GM21360 (cell line): ENCODE measurements around the gene MST1R.

Experiments used
- ATAC-seq: cut with Tn5 transposase; IDR thresholded peaks from one replicate; pipeline ENCODE4 v1.9.1; 2021; ENCODE audit warnings: mild to moderate bottlenecking, moderate library complexity; ENCODE audit not compliant: unreplicated experiment

Gene MST1R

DNA sequence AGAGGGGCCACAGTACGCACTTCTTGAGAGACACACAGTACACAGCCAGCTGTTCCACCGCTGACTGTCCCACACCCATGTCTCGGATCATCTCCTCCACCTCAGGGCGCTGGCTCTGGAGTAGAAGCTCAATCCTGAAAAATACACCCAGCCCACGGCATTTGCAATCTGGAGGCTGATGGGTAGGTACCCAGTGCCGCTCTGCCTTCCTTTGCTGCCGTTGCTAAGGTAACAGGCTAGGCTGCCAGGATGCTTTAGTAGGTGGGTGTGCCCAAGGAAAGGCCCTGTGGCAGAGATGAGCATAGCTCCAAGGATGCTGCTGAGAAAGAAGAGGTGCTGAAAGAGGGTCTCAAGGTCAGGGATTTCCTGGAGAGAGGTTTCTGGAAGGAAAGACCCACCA is 61.9 kb downstream of the MST1R start:
- no peak for ATAC-seq

DNA sequence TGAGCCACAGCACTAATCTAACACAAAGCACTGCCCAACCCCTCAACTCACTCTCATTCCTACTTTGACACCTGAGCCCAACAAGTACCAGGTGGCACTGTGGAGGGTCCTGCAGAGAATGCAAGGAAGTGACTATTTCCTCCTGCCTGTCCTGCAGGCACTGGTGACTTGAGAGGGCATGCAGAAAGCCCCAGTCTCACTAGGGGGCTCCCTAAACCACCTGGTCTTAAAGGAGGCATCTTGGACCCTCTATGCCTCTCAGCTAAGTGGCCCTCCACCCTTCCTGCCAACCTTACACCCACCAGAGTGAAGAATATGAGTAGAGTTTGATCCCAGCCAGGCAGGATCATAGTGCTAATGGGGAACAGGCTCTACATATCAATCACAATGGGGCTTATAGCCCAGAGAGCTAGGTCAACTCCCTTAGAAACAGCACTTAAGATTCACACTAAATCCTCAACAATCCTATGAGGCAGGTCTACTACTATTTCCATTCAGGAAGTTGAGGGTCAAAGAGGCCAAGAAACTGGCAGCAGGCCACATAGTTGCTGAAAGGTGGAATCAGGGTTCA is 62.5 kb downstream of the MST1R start:
- ATAC-seq = no peak

DNA sequence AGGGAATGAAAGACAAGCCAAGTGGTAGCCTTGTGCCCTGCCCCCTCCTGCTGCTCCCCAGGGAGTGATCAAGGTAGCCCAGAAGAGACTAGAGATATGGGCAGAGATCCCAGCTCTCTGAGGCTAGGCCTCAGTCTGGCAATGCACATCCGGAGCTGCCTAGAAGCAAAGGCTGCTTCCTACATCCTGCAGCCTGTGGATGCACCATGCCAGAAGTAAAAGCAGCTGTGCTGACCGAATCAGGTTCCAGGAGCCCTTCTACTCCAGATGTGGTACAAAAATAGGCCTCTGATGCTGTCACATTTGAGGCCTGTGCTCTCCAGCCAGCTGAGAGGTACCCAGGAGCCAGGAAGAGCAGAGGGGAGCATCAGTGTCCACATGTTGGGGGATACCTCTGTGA is 63.3 kb downstream of the MST1R start:
- no peak for ATAC-seq

DNA sequence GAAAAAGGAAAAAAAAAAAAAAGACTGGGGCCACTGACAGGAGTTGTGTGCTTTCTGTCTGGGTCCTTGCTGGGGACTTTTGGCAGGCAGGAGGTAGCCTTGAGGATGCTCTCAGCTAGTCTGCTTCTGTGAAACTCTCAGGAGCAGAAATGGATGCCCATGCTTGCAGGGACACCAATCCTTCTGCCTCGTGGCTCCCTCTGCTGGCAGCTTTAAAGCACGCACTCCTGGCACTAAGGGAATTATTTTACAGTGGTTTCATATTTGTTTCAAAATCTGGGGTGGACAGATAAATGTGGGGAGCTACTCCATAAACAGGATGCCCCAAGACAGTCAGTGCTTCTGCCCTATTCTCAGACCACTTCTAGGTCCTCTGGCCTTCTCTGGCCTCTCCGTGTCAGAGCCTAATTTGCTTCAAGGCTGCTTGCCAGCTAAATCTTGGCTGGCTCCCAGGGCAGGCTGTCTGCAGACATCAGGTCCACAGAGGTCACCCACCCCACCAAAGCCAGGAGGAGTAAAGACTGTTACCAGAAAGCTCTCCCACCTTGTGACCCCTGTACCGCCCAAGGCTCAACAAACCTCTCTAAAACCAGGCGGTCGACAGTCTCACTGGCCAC is 64.4 kb downstream of the MST1R start:
- ATAC-seq = no peak
